Measurements from ENCODE around the gene ADAD1.

ADAD1 gene

GRCh38 chr4:122456231-122457116, 77.7 kb downstream of the ADAD1 start, which contains the start of gene IL2:
IL2 (minus strand) TSS chr4:122456725; CDS start chr4:122456440, 285 bp downstream.
- no peak for DNase-seq

- peak; percentile 43 to 57 for DNase-seq
These were observed 79.8 kb downstream of the ADAD1 start for GRCh38 chr4:122458625-122459024.

DNA sequence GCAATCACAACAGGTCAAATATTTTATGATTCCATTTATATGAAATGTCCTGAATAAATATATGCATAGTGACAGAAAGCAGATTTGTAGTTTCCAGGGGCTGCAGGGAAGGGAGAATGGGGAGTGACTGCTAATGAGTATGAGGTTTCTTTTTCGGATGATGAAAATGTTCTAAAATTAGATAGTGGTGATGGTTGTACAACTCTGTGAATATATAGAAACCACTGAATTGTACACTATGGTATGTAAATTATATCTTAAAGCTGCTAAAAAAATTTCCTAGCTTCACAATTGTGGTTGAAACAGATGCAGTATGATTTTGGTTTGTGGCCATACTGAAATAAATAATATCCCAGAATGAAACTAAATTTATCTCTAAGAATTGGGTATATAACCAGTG, 90.6 kb downstream of the ADAD1 start:
- no peak for DNase-seq

- no peak for DNase-seq
These were observed 96.4 kb downstream of the ADAD1 start for GRCh38 chr4:122475233-122475632.

GRCh38 chr4:122476126-122476525, 97.3 kb downstream of the ADAD1 start:
- no peak for DNase-seq

GRCh38 chr4:122476745-122477144, 97.9 kb downstream of the ADAD1 start:
- no peak for DNase-seq
